IMR-90 (cell line): ENCODE measurements around the gene BRAF. TPM values are rescaled to one million over a fixed set of nuclear protein-coding genes. Genes with fewer than 3 reads are reported as not detected.

Source experiments
- ATAC-seq: fragments of 200-7000 bp; cut with Tn5 transposase; 2 replicates; pipeline ENCODE4 v1.9.1; 2020; ENCODE audit warnings: low read depth, mild to moderate bottlenecking, moderate library complexity
- Bru-seq: library from RNA; stranded (reverse); fragments of 400-500 nt; gene quantifications from one replicate; lab custom pipeline; 2021; lab: Mats Ljungman, UMichigan
- BruChase-seq, 2 experiments: library from RNA; stranded (reverse); fragments of 400-500 nt; gene quantifications; one replicate each; lab custom pipeline; 2021; lab: Mats Ljungman, UMichigan
- BruUV-seq: library from RNA; stranded (reverse); fragments of 400-500 nt; replicated peaks from 2 replicates; lab custom pipeline; 2021; lab: Mats Ljungman, UMichigan
- CTCF ChIA-PET: fragments of 300-600 bp; formaldehyde crosslinking; extraction: SDS; loops from one replicate; lab custom pipeline; 2021; ENCODE audit warnings: antibody characterized with exemption; lab: Yijun Ruan, JAX
- POLR2A ChIA-PET: fragments of 300-600 bp; sonication (Branson Sonifier 250); formaldehyde crosslinking; loops from one replicate; lab custom pipeline; 2022; ENCODE audit warnings: antibody characterized with exemption; ENCODE audit not compliant: unreplicated experiment; lab: Charles Lee
- DNase-seq: peaks from one replicate; pipeline ENCODE4 v3.0.0; 2013
- H2AFZ ChIP-seq: replicated peaks from 2 replicates; pipeline ENCODE3; 2013; ENCODE audit warnings: low read length, mild to moderate bottlenecking; ENCODE audit not compliant: poor library complexity
- H2AK5ac ChIP-seq: 2 replicates; pipeline ENCODE4 v1.6.1; 2013; ENCODE audit warnings: low read depth, low read length, inconsistent platforms
- H2AK9ac ChIP-seq: replicated peaks from 2 replicates; pipeline ENCODE3; 2013; ENCODE audit warnings: mild to moderate bottlenecking, low read depth, low read length, moderate library complexity; ENCODE audit not compliant: poor library complexity
- H2BK120ac ChIP-seq: 2 replicates; pipeline ENCODE4 v1.6.1; 2013; ENCODE audit warnings: low read depth, low read length, inconsistent platforms
- H2BK15ac ChIP-seq: 3 replicates; pipeline ENCODE4 v1.6.1; 2013; ENCODE audit warnings: low read depth, low read length, inconsistent platforms
- H2BK20ac ChIP-seq: 2 replicates; pipeline ENCODE4 v1.6.1; 2013; ENCODE audit warnings: low read depth, mild to moderate bottlenecking, inconsistent platforms, low read length, moderate library complexity
- H2BK5ac ChIP-seq: 2 replicates; pipeline ENCODE4 v1.6.1; 2013; ENCODE audit warnings: mild to moderate bottlenecking, low read depth, low read length, inconsistent platforms; ENCODE audit not compliant: poor library complexity, severe bottlenecking
- H3K14ac ChIP-seq: replicated peaks from 2 replicates; pipeline ENCODE4 v1.6.1; 2013; ENCODE audit warnings: low read depth, low read length, inconsistent platforms
- H3K18ac ChIP-seq: 2 replicates; pipeline ENCODE4 v1.6.1; 2013; ENCODE audit warnings: low read depth, low read length, control low read depth
- H3K23ac ChIP-seq: 2 replicates; pipeline ENCODE4 v1.6.1; 2013; ENCODE audit warnings: low read depth, low read length, inconsistent platforms
- H3K27ac ChIP-seq: 2 replicates; pipeline ENCODE4 v1.5.1; 2013; ENCODE audit warnings: mild to moderate bottlenecking, control low read depth, low read length; ENCODE audit not compliant: insufficient read depth
- H3K27me3 ChIP-seq: 2 replicates; pipeline ENCODE4 v1.6.1; 2013; ENCODE audit warnings: low read length; ENCODE audit not compliant: control insufficient read depth, insufficient read depth
- H3K36me3 ChIP-seq: 2 replicates; pipeline ENCODE4 v1.6.1; 2013; ENCODE audit warnings: low read length, mixed read lengths; ENCODE audit not compliant: control insufficient read depth, insufficient read depth
- H3K4ac ChIP-seq: 2 replicates; pipeline ENCODE4 v1.6.1; 2013; ENCODE audit warnings: low read depth, low read length, inconsistent platforms
- H3K4me1 ChIP-seq: 2 replicates; pipeline ENCODE4 v1.6.1; 2013; ENCODE audit warnings: low read length, mixed read lengths; ENCODE audit not compliant: control insufficient read depth, insufficient read depth
- H3K4me2 ChIP-seq: 2 replicates; pipeline ENCODE4 v1.6.1; 2013; ENCODE audit warnings: low read depth, mild to moderate bottlenecking, control low read depth, low read length, moderate library complexity
- H3K4me3 ChIP-seq: 2 replicates; pipeline ENCODE4 v1.5.1; 2013; ENCODE audit warnings: low read depth, mild to moderate bottlenecking, control low read depth, low read length, moderate library complexity; ENCODE audit not compliant: insufficient read depth
- H3K56ac ChIP-seq: 2 replicates; pipeline ENCODE4 v1.6.1; 2013; ENCODE audit warnings: low read length, inconsistent platforms; ENCODE audit not compliant: insufficient read depth; ENCODE audit errors: extremely low read depth
- H3K79me1 ChIP-seq, 2 experiments: 2 replicates each; pipeline ENCODE4 v1.6.1; 2013; ENCODE audit warnings: low read length in 2 of 2, inconsistent platforms in 1 of 2, low read depth in 1 of 2
- H3K9ac ChIP-seq: 2 replicates; pipeline ENCODE4 v1.6.1; 2013; ENCODE audit warnings: low read depth, low read length, control low read depth
- H3K9me1 ChIP-seq: 2 replicates; pipeline ENCODE4 v1.6.1; 2013; ENCODE audit warnings: low read length, inconsistent platforms; ENCODE audit not compliant: insufficient read depth
- H3K9me3 ChIP-seq: 2 replicates; pipeline ENCODE4 v1.6.1; 2013; ENCODE audit warnings: low read length; ENCODE audit not compliant: control insufficient read depth, insufficient read depth
- H4K20me1 ChIP-seq: 2 replicates; pipeline ENCODE4 v1.6.1; 2013; ENCODE audit warnings: low read length, inconsistent platforms; ENCODE audit not compliant: insufficient read depth
- H4K5ac ChIP-seq: 2 replicates; pipeline ENCODE4 v1.6.1; 2013; ENCODE audit warnings: mild to moderate bottlenecking, low read depth, low read length, control low read depth
- H4K8ac ChIP-seq, 2 experiments: 2 replicates each; pipeline ENCODE4 v1.6.1; 2013; ENCODE audit warnings: low read depth in 2 of 2, low read length in 2 of 2, control low read depth in 1 of 2, inconsistent platforms in 1 of 2
- H4K91ac ChIP-seq: 2 replicates; pipeline ENCODE4 v1.6.1; 2013; ENCODE audit warnings: low read depth, low read length, inconsistent platforms; ENCODE audit not compliant: insufficient read depth
- BHLHE40 ChIP-seq: fragments of 150-350 bp; IDR thresholded peaks from 2 replicates; pipeline ENCODE4 v1.6.1; 2016; ENCODE audit warnings: mild to moderate bottlenecking, low read depth, low read length
- CEBPB ChIP-seq: IDR thresholded peaks from 2 replicates; pipeline ENCODE4 v1.6.1; 2012; ENCODE audit warnings: low read depth, low read length, improper control_type of control experiment
- CHD1 ChIP-seq: IDR thresholded peaks from 2 replicates; pipeline ENCODE4 v1.6.1; 2012; ENCODE audit warnings: low read depth, low read length, improper control_type of control experiment
- CTCF ChIP-seq: conservative IDR thresholded peaks from 2 replicates; pipeline ENCODE4 v1.5.1; 2012; ENCODE audit warnings: mild to moderate bottlenecking, low read depth, low read length, improper control_type of control experiment
- MAFK ChIP-seq: IDR thresholded peaks from 2 replicates; pipeline ENCODE4 v1.6.1; 2012; ENCODE audit warnings: low read depth, low read length, improper control_type of control experiment
- MAZ ChIP-seq: IDR thresholded peaks from 2 replicates; pipeline ENCODE4 v1.6.1; 2012; ENCODE audit warnings: low read depth, mild to moderate bottlenecking, low read length, improper control_type of control experiment, moderate library complexity, borderline replicate concordance
- MXI1 ChIP-seq: IDR thresholded peaks from 2 replicates; pipeline ENCODE4 v1.6.1; 2012; ENCODE audit warnings: low read depth, mild to moderate bottlenecking, low read length, moderate library complexity, borderline replicate concordance
- NFE2L2 ChIP-seq: fragments of 150-350 bp; IDR thresholded peaks from 2 replicates; pipeline ENCODE4 v1.6.1; 2016; ENCODE audit warnings: low read depth, mild to moderate bottlenecking, low read length
- POLR2A ChIP-seq: IDR thresholded peaks from 2 replicates; pipeline ENCODE4 v1.6.1; 2012; ENCODE audit warnings: mild to moderate bottlenecking, low read depth, low read length
- RAD21 ChIP-seq: IDR thresholded peaks from 2 replicates; pipeline ENCODE4 v1.6.1; 2012; ENCODE audit warnings: low read length, improper control_type of control experiment
- RCOR1 ChIP-seq: IDR thresholded peaks from 2 replicates; pipeline ENCODE4 v1.6.1; 2012; ENCODE audit warnings: mild to moderate bottlenecking, low read length, improper control_type of control experiment; ENCODE audit not compliant: insufficient replicate concordance
- SMC3 ChIP-seq: fragments of 150-350 bp; IDR thresholded peaks from 2 replicates; pipeline ENCODE4 v1.6.1; 2016; ENCODE audit warnings: low read depth, mild to moderate bottlenecking, antibody characterized with exemption, low read length, moderate library complexity
- WGBS, 2 experiments: methylation state at CpG; one replicate each; pipeline versions ENCODE4 v1.1.5 to v1.1.7; 2013; ENCODE audit warnings: missing lambda C conversion rate in 2 of 2; ENCODE audit not compliant: insufficient read length in 1 of 2; ENCODE audit errors: extremely low coverage in 2 of 2; 5-methylcytosine and 5-hydroxymethylcytosine counted together
- dilution Hi-C: fragments of 300-500 bp; cut with HindIII; formaldehyde crosslinking; loops from one replicate; pipeline ENCODE4 v1.14.3; 2018; ENCODE audit warnings: low sequenced_read_pairs; ENCODE audit not compliant: unreplicated experiment
- in situ Hi-C: fragments of 300-500 bp; cut with MboI; formaldehyde crosslinking; loops from 3 replicates; pipeline ENCODE4 v1.14.3; 2019; ENCODE audit warnings: low sequenced_read_pairs, inconsistent platforms, mixed read lengths
- intact Hi-C: fragments of 100-400 bp; cut with micrococcal nuclease; formaldehyde crosslinking; loops from 2 replicates; pipeline ENCODE4 v1.10.0; 2022
- long read RNA-seq: library from polyadenylated mRNA; unstranded; transcript quantifications from one replicate; pipeline ENCODE4 v2.0.0, GENCODE V29; 2021; ENCODE audit not compliant: unreplicated experiment
- polyA plus RNA-seq, 3 experiments: library from polyadenylated mRNA; depleted of rRNA; stranded (reverse); fragments of >200 nt; gene quantifications; 2 replicates each; pipeline ENCODE4 v1.2.3, GENCODE V29; 2012; ENCODE audit warnings: low replicate concordance in 1 of 3
- total RNA-seq: library from RNA; depleted of rRNA; stranded (reverse); fragments of >200 nt; gene quantifications from 2 replicates; pipeline ENCODE4 v1.2.3, GENCODE V29; 2012; rRNA removed
- TF ChIP-seq, protein P1 (sequence below): fragments of 150-350 bp; IDR thresholded peaks from 2 replicates; pipeline ENCODE4 v1.6.1; 2016; ENCODE audit warnings: low read depth, mild to moderate bottlenecking, low read length, moderate library complexity, borderline replicate concordance

BRAF gene
- total RNA-seq = 12.9 and 16.9 TPM in 2 replicates
- polyA plus RNA-seq (2012; rRNA removed) = 4.7 and 5.7 TPM in 2 replicates
- 0.93 and 1.1 TPM in 2 replicates for polyA plus RNA-seq (2012; cell fraction: cytosol; rRNA removed)
- polyA plus RNA-seq (2012; cell fraction: nucleus; rRNA removed; ENCODE audit: low replicate concordance) = 1.2 and 12.8 TPM in 2 replicates
- percentile 87 among the genes with signal in this experiment for Bru-seq, nascent RNA
- percentile 81 among the genes with signal in this experiment for BruChase-seq, experiment 1, labeled RNA remaining after a 6-hour chase
- percentile 82 among the genes with signal in this experiment for BruChase-seq, experiment 2, labeled RNA remaining after a 2-hour chase
- long read RNA-seq, full-length matches to known transcripts = 2 of 10 reads
- long read RNA-seq, partial matches to known transcripts = 1 of 10 reads
- long read RNA-seq, other reads (novel, unspliced or antisense) = 7 of 10 reads

GRCh38 chr7:140924821-140925421 is at the start of gene BRAF:
BRAF (minus strand) TSS chr7:140924929; CDS start chr7:140924703, 226 bp downstream.
- Histone ChIP-seq H3K4ac (peak within 1 kb of the TSS; percentile 95), H2BK5ac (peak within 1 kb of the TSS; percentile 88), H3K36me3 (no peaks in the 10 kb centered on the region), H3K27ac (peak within 1 kb of the TSS; percentile 91), H3K4me3 (peak within 1 kb of the TSS; percentile 99), H4K20me1 (peaks cover 19% of the 10 kb centered on the region; the same call in 1 of the 2 replicates), H3K9ac (peak within 1 kb of the TSS; percentile 95), H3K27me3 (no peaks in the 10 kb centered on the region; the same call in 1 of the 2 replicates), H3K79me1 (peaks cover 10 to 11% of the 10 kb centered on the region in 2 experiments), H4K8ac (peak within 1 kb of the TSS; percentile 56 to 96), H4K91ac (peak within 1 kb of the TSS; percentile 93), H2AK9ac (peak within 1 kb of the TSS; percentile 87), H2BK120ac (peak within 1 kb of the TSS; percentile 86), H3K4me2 (peak within 1 kb of the TSS; percentile 96), H2AK5ac (no peak within 1 kb of the TSS), H3K4me1 (no peaks in the 10 kb centered on the region), H2BK15ac (peak within 1 kb of the TSS; percentile 12; the same call in 1 of the 3 replicates), H3K18ac (peak within 1 kb of the TSS; percentile 99), H2BK20ac (peak within 1 kb of the TSS; percentile 56; the same call in 1 of the 2 replicates), H2AFZ (peak within 1 kb of the TSS; percentile 96), H3K56ac (peak within 1 kb of the TSS; percentile 85), H3K9me1 (no peaks in the 10 kb centered on the region), H3K9me3 (no peaks in the 10 kb centered on the region), H3K23ac (peak within 1 kb of the TSS; percentile 90), H3K14ac (peak within 1 kb of the TSS; percentile 89), H4K5ac (peak within 1 kb of the TSS; percentile 100)
- dilution Hi-C loops = no loop called here
- intact Hi-C loops = loop anchor here (5.0 to 10.0 kb wide), 2 partner anchors 53 to 230 kb away; partner anchors contain the start of gene NDUFB2
- ChIA-PET CTCF (interaction anchor here (0.7 to 1.5 kb wide), 2 partner anchors 20 to 114 kb away, joined by 3 read pairs; no protein-coding TSS in a partner anchor), POLR2A (no interaction called here)
- peak; percentile 88 for DNase-seq
- in situ Hi-C loops = no loop called here
- WGBS, 2 experiments = 0% methylated on average over 15 of the region's 56 CpGs; no CpG with 5 or more reads in 1 of the 2 experiments
- no TSS peak for BruUV-seq
- ATAC-seq = peak; percentile 74
- TF ChIP-seq MXI1 (no peak; the same call in 1 of the 2 replicates), MAFK (no peak), SMC3 (no peak), CTCF (no peak), POLR2A (no peak; the same call in 1 of the 2 replicates), NFE2L2 (peak; percentile 36; the same call in 1 of the 2 replicates), CEBPB (peak; percentile 77), CHD1 (no peak), RCOR1 (peak; percentile 68), RAD21 (no peak), BHLHE40 (peak; percentile 16; the same call in 1 of the 2 replicates), MAZ (peak; percentile 72; the same call in 1 of the 2 replicates)
- TF ChIP-seq, protein P1, sequence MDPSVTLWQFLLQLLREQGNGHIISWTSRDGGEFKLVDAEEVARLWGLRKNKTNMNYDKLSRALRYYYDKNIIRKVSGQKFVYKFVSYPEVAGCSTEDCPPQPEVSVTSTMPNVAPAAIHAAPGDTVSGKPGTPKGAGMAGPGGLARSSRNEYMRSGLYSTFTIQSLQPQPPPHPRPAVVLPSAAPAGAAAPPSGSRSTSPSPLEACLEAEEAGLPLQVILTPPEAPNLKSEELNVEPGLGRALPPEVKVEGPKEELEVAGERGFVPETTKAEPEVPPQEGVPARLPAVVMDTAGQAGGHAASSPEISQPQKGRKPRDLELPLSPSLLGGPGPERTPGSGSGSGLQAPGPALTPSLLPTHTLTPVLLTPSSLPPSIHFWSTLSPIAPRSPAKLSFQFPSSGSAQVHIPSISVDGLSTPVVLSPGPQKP = no peak
